Testis (tissue), 3 donors: Measurements from ENCODE around the gene SYNE1. TPM values are rescaled to one million over a fixed set of nuclear protein-coding genes. Genes with fewer than 3 reads are reported as not detected.

ENCODE experiments used
- DNase-seq: peaks from one replicate; pipeline ENCODE4 v3.0.0-alpha.2; 2019
- H3K27ac ChIP-seq, 2 donors: fragments of 200-600 bp; sonication (generic); one replicate each; pipeline ENCODE4 v1.5.1; 2019
- H3K27me3 ChIP-seq: fragments of 200-600 bp; sonication (generic); one replicate; pipeline ENCODE4 v1.5.1; 2019
- H3K36me3 ChIP-seq: fragments of 200-600 bp; sonication (generic); one replicate; pipeline ENCODE4 v1.5.1; 2017; ENCODE audit warnings: low read depth; ENCODE audit errors: missing control alignments
- H3K4me1 ChIP-seq: fragments of 200-600 bp; sonication (generic); one replicate; pipeline ENCODE4 v1.5.1; 2019
- H3K4me3 ChIP-seq, 2 donors: fragments of 200-600 bp; sonication (generic); one replicate each; pipeline ENCODE4 v1.5.1; 2017 to 2019
- H3K9me3 ChIP-seq: fragments of 200-600 bp; sonication (generic); one replicate; pipeline ENCODE4 v1.5.1; 2017
- POLR2A ChIP-seq: fragments of 450-650 bp; IDR thresholded peaks from one replicate; pipeline ENCODE4 v1.6.1; 2017; ENCODE audit warnings: antibody characterized with exemption, mild to moderate bottlenecking, moderate library complexity
- WGBS, 2 donors: methylation state at CpG; one replicate each; pipeline ENCODE4 v1.1.5; 2018; 5-methylcytosine and 5-hydroxymethylcytosine counted together
- intact Hi-C: fragments of 100-400 bp; cut with DNase I; formaldehyde crosslinking; loops from one replicate; pipeline ENCODE4 v1.15.1; 2023; ENCODE audit warnings: low total_unique reads
- polyA plus RNA-seq: library from polyadenylated mRNA; stranded (reverse); fragments of 350-450 nt; fragmentation: Illumina TruSeq; extraction: RNeasy Lipid Tissue Mini Kit (QIAGEN cat#74804); gene quantifications from one replicate; pipeline ENCODE4 v1.2.3, GENCODE V29; 2014; ENCODE audit warnings: low read depth, low replicate concordance; ENCODE audit not compliant: insufficient read depth
- total RNA-seq, 2 donors: library from RNA; depleted of rRNA; stranded (reverse); fragments of >200 nt; gene quantifications; one replicate each; pipeline ENCODE4 v1.2.3, GENCODE V29; 2016
- TF ChIP-seq, protein P1 (sequence below), 3 experiments: fragments of 450-650 bp in 2 of 3; fragments of 200-600 bp in 1 of 3; sonication (generic) in 1 of 3; IDR thresholded peaks; one replicate each; pipeline ENCODE4 v1.5.1; 2016 to 2019; ENCODE audit warnings: antibody characterized with exemption in 3 of 3, mild to moderate bottlenecking in 2 of 3, moderate library complexity in 1 of 3

Gene SYNE1
- total and polyA plus RNA-seq, 3 donors from 2014 or later = 57.2 to 255 (median 228) TPM

GRCh38 chr6:152296648-152297376 is 340.4 kb downstream of the SYNE1 start:
- Histone ChIP-seq H3K9me3 (no peaks in the 10 kb centered on the region), H3K27ac (no peak overlapping the region), H3K4me1 (no peaks in the 10 kb centered on the region), H3K4me3 (no peak overlapping the region), H3K36me3 (no peaks in the 10 kb centered on the region), H3K27me3 (no peaks in the 10 kb centered on the region)
- TF ChIP-seq POLR2A = no peak
- TF ChIP-seq, protein P1, sequence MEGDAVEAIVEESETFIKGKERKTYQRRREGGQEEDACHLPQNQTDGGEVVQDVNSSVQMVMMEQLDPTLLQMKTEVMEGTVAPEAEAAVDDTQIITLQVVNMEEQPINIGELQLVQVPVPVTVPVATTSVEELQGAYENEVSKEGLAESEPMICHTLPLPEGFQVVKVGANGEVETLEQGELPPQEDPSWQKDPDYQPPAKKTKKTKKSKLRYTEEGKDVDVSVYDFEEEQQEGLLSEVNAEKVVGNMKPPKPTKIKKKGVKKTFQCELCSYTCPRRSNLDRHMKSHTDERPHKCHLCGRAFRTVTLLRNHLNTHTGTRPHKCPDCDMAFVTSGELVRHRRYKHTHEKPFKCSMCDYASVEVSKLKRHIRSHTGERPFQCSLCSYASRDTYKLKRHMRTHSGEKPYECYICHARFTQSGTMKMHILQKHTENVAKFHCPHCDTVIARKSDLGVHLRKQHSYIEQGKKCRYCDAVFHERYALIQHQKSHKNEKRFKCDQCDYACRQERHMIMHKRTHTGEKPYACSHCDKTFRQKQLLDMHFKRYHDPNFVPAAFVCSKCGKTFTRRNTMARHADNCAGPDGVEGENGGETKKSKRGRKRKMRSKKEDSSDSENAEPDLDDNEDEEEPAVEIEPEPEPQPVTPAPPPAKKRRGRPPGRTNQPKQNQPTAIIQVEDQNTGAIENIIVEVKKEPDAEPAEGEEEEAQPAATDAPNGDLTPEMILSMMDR (IDR thresholded peaks at IDR 0.05) = no peak
- intact Hi-C loops = no loop called here
- DNase-seq = no peak
- WGBS, 2 donors = 67 to 72% methylated on average over 3 of the region's 3 CpGs

- H3K27me3 ChIP-seq = no peaks in the 10 kb centered on the region
- DNase-seq = no peak
- H3K27ac ChIP-seq = no peak overlapping the region
- 92 to 93% methylated on average over 6 of the region's 6 CpGs for WGBS, 2 donors
- H3K9me3 ChIP-seq = no peaks in the 10 kb centered on the region
- no peaks in the 10 kb centered on the region for H3K36me3 ChIP-seq
- H3K4me3 ChIP-seq = no peak overlapping the region
- no peak for TF ChIP-seq POLR2A
- TF ChIP-seq, protein P1 (IDR thresholded peaks at IDR 0.05) = no peak
- intact Hi-C loops = no loop called here
- no peaks in the 10 kb centered on the region for H3K4me1 ChIP-seq
Observed at GRCh38 chr6:152295920-152296319, 341.2 kb downstream of the SYNE1 start.

- H3K9me3 ChIP-seq = no peaks in the 10 kb centered on the region
- no peaks in the 10 kb centered on the region for H3K27me3 ChIP-seq
- no peak overlapping the region for H3K4me3 ChIP-seq
- H3K36me3 ChIP-seq = no peaks in the 10 kb centered on the region
- no peak overlapping the region for H3K27ac ChIP-seq
- TF ChIP-seq, protein P1 (IDR thresholded peaks at IDR 0.05) = no peak
- TF ChIP-seq POLR2A = no peak
- 84 to 91% methylated on average over 3 of the region's 3 CpGs for WGBS, 2 donors
- intact Hi-C loops = no loop called here
- DNase-seq = no peak
- no peaks in the 10 kb centered on the region for H3K4me1 ChIP-seq
Observed at GRCh38 chr6:152295346-152295745, 341.8 kb downstream of the SYNE1 start.

DNA sequence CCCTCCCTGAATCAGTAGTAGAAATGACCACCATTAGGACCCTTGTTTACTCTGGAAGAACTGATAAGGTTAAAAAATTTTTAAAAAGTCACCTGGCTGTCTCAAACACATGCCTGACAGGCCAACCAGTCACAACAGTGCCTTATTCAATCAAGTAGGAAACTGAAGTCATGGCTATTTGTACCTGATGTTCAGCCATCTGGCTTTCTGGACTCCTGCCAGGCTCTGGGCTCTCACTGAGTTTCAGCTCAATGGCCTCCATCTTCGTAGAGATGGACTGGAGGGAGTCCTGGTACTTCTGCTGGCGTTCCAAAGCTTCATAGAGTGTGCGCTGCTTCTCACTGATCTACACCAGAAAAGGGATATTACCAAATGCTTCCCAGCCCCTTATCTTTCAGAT is 343.8 kb downstream of the SYNE1 start:
- WGBS, 2 donors = 81 to 82% methylated on average over 3 of the region's 3 CpGs
- intact Hi-C loops = no loop called here
- H3K36me3 ChIP-seq = no peaks in the 10 kb centered on the region

More for the DNA sequence above, 343.8 kb downstream of the SYNE1 start:
- Histone ChIP-seq H3K4me3 (no peak overlapping the region), H3K9me3 (no peaks in the 10 kb centered on the region), H3K27me3 (no peaks in the 10 kb centered on the region), H3K27ac (no peak overlapping the region), H3K4me1 (no peaks in the 10 kb centered on the region)
- TF ChIP-seq, protein P1 (IDR thresholded peaks at IDR 0.05) = no peak
- no peak for TF ChIP-seq POLR2A
- no peak for DNase-seq
